ENCODE data around the gene RHAG. TPM values are rescaled to one million over a fixed set of nuclear protein-coding genes. Genes with fewer than 3 reads are reported as not detected.
"Not testable (repeated sequence)": the region's sequence is repeated elsewhere in the genome, so short reads cannot be mapped to it uniquely, and the experiment has no call there.

The RHAG gene
- total and polyA plus RNA-seq, 2 of the 8 experiments (the other 6 are each of a cell fraction or from before 2014, with no cell fraction given), result not detected

- Histone ChIP-seq H4K5ac (ENCODE audit: insufficient read length, low read depth, low read length) (no peak overlapping the region), H3K27me3 (replicated peaks in 1 of 4; ENCODE audit: control insufficient read depth in 3 of 4, extremely low read depth in 1 of 4, insufficient read depth in 3 of 4, low read length in 3 of 4) (no peaks in the 10 kb centered on the region), H3K14ac (ENCODE audit: insufficient read length) (no peak overlapping the region), H3K4ac (replicated peaks; ENCODE audit: insufficient read length, low read depth, low read length) (no peak overlapping the region), H3K79me1 (ENCODE audit: low read depth, low read length) (no peaks in the 10 kb centered on the region), H3K23me2 (ENCODE audit: low read depth, low read length) (no peaks in the 10 kb centered on the region; the same call in 1 of the 2 replicates), H3K23ac (ENCODE audit: insufficient read length) (no peak overlapping the region), H3K56ac (replicated peaks; ENCODE audit: insufficient read length, low read depth, low read length) (no peak overlapping the region), H4K8ac (ENCODE audit: extremely low read depth, insufficient read depth, low read length) (no peak overlapping the region), H3K79me2 (ENCODE audit: control insufficient read depth in 1 of 2, insufficient read depth in 2 of 2, low read length in 2 of 2) (no peaks in the 10 kb centered on the region), H2BK12ac (ENCODE audit: low read depth, low read length) (no peak overlapping the region), H4K20me1 (replicated peaks in 1 of 2; ENCODE audit: control insufficient read depth in 1 of 2, insufficient read depth in 2 of 2, low read length in 2 of 2) (no peaks in the 10 kb centered on the region), H2AK5ac (ENCODE audit: low read depth, low read length) (no peak overlapping the region), H3K4me2 (ENCODE audit: insufficient read depth in 1 of 2, low read depth in 2 of 2, low read length in 2 of 2) (no peak overlapping the region), H2BK15ac (ENCODE audit: low read length) (no peak overlapping the region), H3K4me1 (replicated peaks in 1 of 4; ENCODE audit: control insufficient read depth in 3 of 4, insufficient read depth in 4 of 4, low read length in 3 of 4) (peaks cover 0 to 2% (median 0%) of the 10 kb centered on the region in 4 experiments; a peak in 3 of 7 replicates), H2BK20ac (ENCODE audit: low read length) (no peak overlapping the region), H2BK5ac (ENCODE audit: low read depth, low read length) (no peak overlapping the region), H3K9ac (replicated peaks in 1 of 4; ENCODE audit: extremely low read depth in 1 of 4, low read depth in 3 of 4, low read length in 3 of 4) (no peak overlapping the region; a peak in 1 of 7 replicates), H3K4me3 (ENCODE audit: extremely low read depth in 1 of 4, insufficient read depth in 2 of 4, low read depth in 3 of 4, low read length in 4 of 4) (no peak overlapping the region), H3K9me3 (ENCODE audit: insufficient read depth in 2 of 2, low read depth in 1 of 2, low read length in 1 of 2) (no peaks in the 10 kb centered on the region), H4K91ac (replicated peaks; ENCODE audit: insufficient read length, low read length) (no peak overlapping the region), H2BK120ac (replicated peaks; ENCODE audit: low read depth, low read length) (no peak overlapping the region), H3K18ac (ENCODE audit: extremely low read depth, low read length) (no peak overlapping the region), H3K27ac (ENCODE audit: low read depth, low read length) (no peak overlapping the region), H2AFZ (ENCODE audit: low read length) (no peak overlapping the region), H3K36me3 (ENCODE audit: control insufficient read depth in 2 of 4, insufficient read depth in 4 of 4, low read length in 3 of 4) (no peaks in the 10 kb centered on the region)
- no peak for DNase-seq (ENCODE audit: low read depth in 1 of 2, low spot score in 2 of 2)
- TF ChIP-seq POLR2A (IDR thresholded peaks at IDR 0.05; ENCODE audit: control extremely low read depth in 1 of 2, low read depth in 2 of 2, low read length in 2 of 2), result no peak
- no peak for TF ChIP-seq POLR2AphosphoS5 (IDR thresholded peaks at IDR 0.05; ENCODE audit: low read depth, low read length)
- no peak for FAIRE-seq
- CTCF ChIA-PET (ENCODE audit: partially characterized antibody), result interaction anchor here (1.4 to 7.6 kb wide), 4 partner anchors 13 to 78 kb away, joined by 3 to 43 read pairs (median 12); no protein-coding TSS in a partner anchor
- 89% methylated on average over 1 of the region's 1 CpG; no CpG with 5 or more reads in 1 of the 2 experiments for WGBS, 2 experiments (ENCODE audit: extremely low coverage in 1 of 2, insufficient coverage in 1 of 2, insufficient read length in 1 of 2, insufficient replicate concordance in 2 of 2, low coverage in 1 of 2, low lambda C conversion rate in 2 of 2, missing lambda C conversion rate in 1 of 2)
- POLR2A ChIA-PET (ENCODE audit: partially characterized antibody), result no interaction called here
Observed at GRCh38 chr6:49609285-49609684, 27.4 kb downstream of the RHAG start.

GRCh38 chr6:49608275-49608674 is 28.4 kb downstream of the RHAG start:
- H3K79me2 ChIP-seq (ENCODE audit: control insufficient read depth in 1 of 2, insufficient read depth in 2 of 2, low read length in 2 of 2); H2BK5ac ChIP-seq (ENCODE audit: low read depth, low read length); H3K9me3 ChIP-seq (ENCODE audit: insufficient read depth in 2 of 2, low read depth in 1 of 2, low read length in 1 of 2); H2BK15ac ChIP-seq (ENCODE audit: low read length); H3K23ac ChIP-seq (ENCODE audit: insufficient read length); H3K27me3 ChIP-seq (replicated peaks in 1 of 4; ENCODE audit: control insufficient read depth in 3 of 4, extremely low read depth in 1 of 4, insufficient read depth in 3 of 4, low read length in 3 of 4); POLR2A ChIA-PET (ENCODE audit: partially characterized antibody); H2AK5ac ChIP-seq (ENCODE audit: low read depth, low read length); H4K20me1 ChIP-seq (replicated peaks in 1 of 2; ENCODE audit: control insufficient read depth in 1 of 2, insufficient read depth in 2 of 2, low read length in 2 of 2); H4K8ac ChIP-seq (ENCODE audit: extremely low read depth, insufficient read depth, low read length); H3K4me3 ChIP-seq (ENCODE audit: extremely low read depth in 1 of 4, insufficient read depth in 2 of 4, low read depth in 3 of 4, low read length in 4 of 4); H3K18ac ChIP-seq (ENCODE audit: extremely low read depth, low read length); H3K79me1 ChIP-seq (ENCODE audit: low read depth, low read length); H3K23me2 ChIP-seq (ENCODE audit: low read depth, low read length); H3K9ac ChIP-seq (replicated peaks in 1 of 4; ENCODE audit: extremely low read depth in 1 of 4, low read depth in 3 of 4, low read length in 3 of 4); H4K91ac ChIP-seq (replicated peaks; ENCODE audit: insufficient read length, low read length); H2BK120ac ChIP-seq (replicated peaks; ENCODE audit: low read depth, low read length); H3K27ac ChIP-seq (ENCODE audit: low read depth, low read length); FAIRE-seq; H3K14ac ChIP-seq (ENCODE audit: insufficient read length); H2AFZ ChIP-seq (ENCODE audit: low read length); H4K5ac ChIP-seq (ENCODE audit: insufficient read length, low read depth, low read length); H3K4ac ChIP-seq (replicated peaks; ENCODE audit: insufficient read length, low read depth, low read length); H3K4me2 ChIP-seq (ENCODE audit: insufficient read depth in 1 of 2, low read depth in 2 of 2, low read length in 2 of 2); H2BK20ac ChIP-seq (ENCODE audit: low read length); H3K56ac ChIP-seq (replicated peaks; ENCODE audit: insufficient read length, low read depth, low read length); DNase-seq (ENCODE audit: low read depth in 1 of 2, low spot score in 2 of 2); H3K36me3 ChIP-seq (ENCODE audit: control insufficient read depth in 2 of 4, insufficient read depth in 4 of 4, low read length in 3 of 4); H3K4me1 ChIP-seq (replicated peaks in 1 of 4; ENCODE audit: control insufficient read depth in 3 of 4, insufficient read depth in 4 of 4, low read length in 3 of 4); H2BK12ac ChIP-seq (ENCODE audit: low read depth, low read length): not testable (repeated sequence)
- CTCF ChIA-PET (ENCODE audit: partially characterized antibody), result interaction anchor here (0.6 to 7.6 kb wide), 11 partner anchors 10 to 110 kb away, joined by 3 to 43 read pairs (median 8); partner anchors contain the start of gene C6orf141
- 77% methylated on average over 9 of the region's 9 CpGs; no CpG with 5 or more reads in 1 of the 2 experiments for WGBS, 2 experiments (ENCODE audit: extremely low coverage in 1 of 2, insufficient coverage in 1 of 2, insufficient read length in 1 of 2, insufficient replicate concordance in 2 of 2, low coverage in 1 of 2, low lambda C conversion rate in 2 of 2, missing lambda C conversion rate in 1 of 2)
